Astrocyte of the cerebellum (primary cell): ENCODE data around the gene AHCY.

Experiments
- DNase-seq: peaks from one replicate; pipeline ENCODE4 v3.0.0-alpha.2; 2011; ENCODE audit warnings: low read depth
- H3K4me3 ChIP-seq: 2 replicates; pipeline ENCODE4 v1.5.1; 2011; ENCODE audit warnings: mild to moderate bottlenecking, low read depth, low read length, moderate library complexity
- CTCF ChIP-seq: IDR thresholded peaks from 2 replicates; pipeline ENCODE4 v1.5.1; 2012; ENCODE audit warnings: low read length, low read depth, moderate library complexity, mild to moderate bottlenecking; ENCODE audit errors: missing control alignments
- in situ Hi-C: cut with HindIII; loops from 2 replicates; pipeline ENCODE4 v1.10.0; 2017; ENCODE audit warnings: low sequenced_read_pairs

AHCY gene

GRCh38 chr20:34283844-34284243 lies 19.3 kb downstream of the AHCY start:
- in situ Hi-C loops = no loop called here
- H3K4me3 ChIP-seq = no peak overlapping the region
- no peak for TF ChIP-seq CTCF
- no peak for DNase-seq

- in situ Hi-C loops = no loop called here
- DNase-seq = no peak
- no peak for TF ChIP-seq CTCF
These were observed 21.1 kb downstream of the AHCY start for GRCh38 chr20:34282041-34282440.

GRCh38 chr20:34281177-34281576 lies 22.0 kb downstream of the AHCY start:
- DNase-seq = no peak
- TF ChIP-seq CTCF = no peak
- in situ Hi-C loops = no loop called here

More at GRCh38 chr20:34282041-34282440, 21.1 kb downstream of the AHCY start:
- H3K4me3 ChIP-seq = no peak overlapping the region

GRCh38 chr20:34274694-34275093 lies 28.5 kb downstream of the AHCY start:
- TF ChIP-seq CTCF = no peak
- DNase-seq = no peak
- no peak overlapping the region for H3K4me3 ChIP-seq
- in situ Hi-C loops = no loop called here

More at GRCh38 chr20:34281177-34281576, 22.0 kb downstream of the AHCY start:
- H3K4me3 ChIP-seq = no peak overlapping the region

- H3K4me3 ChIP-seq = no peak overlapping the region
- DNase-seq = peak; percentile 95
- TF ChIP-seq CTCF = no peak
- in situ Hi-C loops = no loop called here
These were observed 31.2 kb downstream of the AHCY start for GRCh38 chr20:34271956-34272355.

GRCh38 chr20:34269996-34270627 lies 33.0 kb downstream of the AHCY start:
- in situ Hi-C loops = no loop called here
- DNase-seq = peak; percentile 40
- H3K4me3 ChIP-seq = no peak overlapping the region
- TF ChIP-seq CTCF = no peak
